WTC11 (cell line): Measurements from ENCODE around the gene CD164L2. TPM values are rescaled to one million over a fixed set of nuclear protein-coding genes. Genes with fewer than 3 reads are reported as not detected.

Experiments
- ATAC-seq: fragments of 200-7000 bp; cut with Tn5 transposase; 2 replicates; pipeline ENCODE4 v1.10.0; 2021; ENCODE audit warnings: mild to moderate bottlenecking, moderate library complexity
- CTCF ChIA-PET: fragments of 300-600 bp; sonication (Branson Sonifier 250); formaldehyde crosslinking; loops from one replicate; lab custom pipeline; 2021; ENCODE audit warnings: antibody characterized with exemption; lab: Charles Lee
- POLR2A ChIA-PET: fragments of 350-600 bp; sonication (Branson Sonifier 250); formaldehyde crosslinking; loops from one replicate; lab custom pipeline; 2021; ENCODE audit warnings: antibody characterized with exemption; lab: Charles Lee
- DNase-seq: peaks from one replicate; pipeline ENCODE4 v3.0.0; 2021; ENCODE audit warnings: low spot score
- H3K27ac Mint-ChIP-seq: 2 replicates; pipeline ENCODE4 v1.8.0; 2021; ENCODE audit warnings: mixed read lengths
- H3K27me3 Mint-ChIP-seq: 2 replicates; pipeline ENCODE4 v1.8.0; 2021; ENCODE audit warnings: low read depth, mild to moderate bottlenecking, moderate library complexity, mixed read lengths
- H3K36me3 Mint-ChIP-seq: 2 replicates; pipeline ENCODE4 v1.8.0; 2021; ENCODE audit warnings: mixed read lengths
- H3K4me1 Mint-ChIP-seq: 2 replicates; pipeline ENCODE4 v1.8.0; 2022; ENCODE audit warnings: mixed read lengths
- H3K4me3 Mint-ChIP-seq: 2 replicates; pipeline ENCODE4 v1.8.0; 2021; ENCODE audit warnings: mild to moderate bottlenecking, moderate library complexity, mixed read lengths
- H3K9me3 Mint-ChIP-seq: 2 replicates; pipeline ENCODE4 v1.8.0; 2021; ENCODE audit warnings: mixed read lengths
- ATF1 ChIP-seq: sonication (generic); formaldehyde crosslinking; IDR thresholded peaks from 2 replicates; pipeline ENCODE4 v1.8.1; 2023; ENCODE audit warnings: mild to moderate bottlenecking, moderate library complexity, missing genetic modification reagents
- ATF3 ChIP-seq: sonication (generic); formaldehyde crosslinking; conservative IDR thresholded peaks from 2 replicates; pipeline ENCODE4 v1.8.1; 2022; ENCODE audit warnings: mild to moderate bottlenecking, missing genetic modification reagents
- CBFB ChIP-seq: sonication (generic); formaldehyde crosslinking; IDR thresholded peaks from 2 replicates; pipeline ENCODE4 v1.8.1; 2022; ENCODE audit warnings: mild to moderate bottlenecking, low read depth, missing genetic modification reagents
- CTCF ChIP-seq: fragments of 200-600 bp; IDR thresholded peaks from 2 replicates; pipeline ENCODE4 v1.8.0; 2022; ENCODE audit warnings: antibody characterized with exemption
- ERG ChIP-seq: fragments of 250-450 bp; sonication (Bioruptor Pico); IDR thresholded peaks from 2 replicates; pipeline ENCODE4 v1.8.0; 2021; ENCODE audit warnings: mild to moderate bottlenecking
- ESRRA ChIP-seq: sonication (generic); formaldehyde crosslinking; IDR thresholded peaks from 2 replicates; pipeline ENCODE4 v1.8.1; 2022; ENCODE audit warnings: mild to moderate bottlenecking, missing genetic modification reagents, borderline replicate concordance
- GRHL2 ChIP-seq: fragments of 250-450 bp; sonication (Bioruptor Pico); IDR thresholded peaks from 2 replicates; pipeline ENCODE4 v1.8.0; 2022; ENCODE audit warnings: mild to moderate bottlenecking, moderate library complexity; ENCODE audit not compliant: insufficient replicate concordance, severe bottlenecking
- JAZF1 ChIP-seq: fragments of 250-450 bp; sonication (Bioruptor Pico); IDR thresholded peaks from 2 replicates; pipeline ENCODE4 v1.9.0; 2021; ENCODE audit warnings: moderate library complexity, mild to moderate bottlenecking, inconsistent platforms
- JUN ChIP-seq: sonication (generic); formaldehyde crosslinking; IDR thresholded peaks from 2 replicates; pipeline ENCODE4 v1.8.0; 2023; ENCODE audit warnings: mild to moderate bottlenecking, missing genetic modification reagents
- MAX ChIP-seq: sonication (generic); formaldehyde crosslinking; IDR thresholded peaks from 2 replicates; pipeline ENCODE4 v1.8.0; 2022; ENCODE audit warnings: mild to moderate bottlenecking, missing genetic modification reagents
- NFATC4 ChIP-seq: fragments of 250-450 bp; sonication (Bioruptor Pico); IDR thresholded peaks from 2 replicates; pipeline ENCODE4 v1.9.0; 2021; ENCODE audit warnings: mild to moderate bottlenecking
- NFYB ChIP-seq: sonication (generic); formaldehyde crosslinking; conservative IDR thresholded peaks from 2 replicates; pipeline ENCODE4 v1.8.0; 2022; ENCODE audit warnings: low read depth, missing genetic modification reagents
- NR3C1 ChIP-seq: sonication (generic); formaldehyde crosslinking; conservative IDR thresholded peaks from 2 replicates; pipeline ENCODE4 v1.8.1; 2023; ENCODE audit warnings: low read depth, mild to moderate bottlenecking, missing genetic modification reagents
- OVOL2 ChIP-seq: fragments of 250-450 bp; sonication (Bioruptor Pico); IDR thresholded peaks from 2 replicates; pipeline ENCODE4 v1.9.0; 2021; ENCODE audit warnings: mild to moderate bottlenecking, borderline replicate concordance
- TCF7 ChIP-seq: sonication (generic); formaldehyde crosslinking; IDR thresholded peaks from 2 replicates; pipeline ENCODE4 v1.8.0; 2022; ENCODE audit warnings: mild to moderate bottlenecking, low read depth, missing genetic modification reagents, moderate library complexity
- TEAD4 ChIP-seq: sonication (generic); formaldehyde crosslinking; IDR thresholded peaks from 2 replicates; pipeline ENCODE4 v1.8.0; 2022; ENCODE audit warnings: mild to moderate bottlenecking, missing genetic modification reagents
- ZBTB21 ChIP-seq: sonication (generic); formaldehyde crosslinking; IDR thresholded peaks from 2 replicates; pipeline ENCODE4 v1.8.1; 2023; ENCODE audit warnings: mild to moderate bottlenecking, missing genetic modification reagents, borderline replicate concordance
- ZBTB43 ChIP-seq: sonication (generic); formaldehyde crosslinking; IDR thresholded peaks from 2 replicates; pipeline ENCODE4 v1.8.1; 2023; ENCODE audit warnings: mild to moderate bottlenecking, missing genetic modification reagents
- ZNF121 ChIP-seq: sonication (generic); formaldehyde crosslinking; IDR thresholded peaks from 2 replicates; pipeline ENCODE4 v1.8.0; 2023; ENCODE audit warnings: missing genetic modification reagents
- ZNF138 ChIP-seq: sonication (generic); formaldehyde crosslinking; conservative IDR thresholded peaks from 2 replicates; pipeline ENCODE4 v1.8.1; 2022; ENCODE audit warnings: mild to moderate bottlenecking, moderate library complexity, missing genetic modification reagents
- ZNF219 ChIP-seq: sonication (generic); formaldehyde crosslinking; IDR thresholded peaks from 2 replicates; pipeline ENCODE4 v1.8.0; 2023; ENCODE audit warnings: missing genetic modification reagents, mild to moderate bottlenecking, borderline replicate concordance
- ZNF281 ChIP-seq: sonication (generic); formaldehyde crosslinking; IDR thresholded peaks from 2 replicates; pipeline ENCODE4 v1.8.0; 2023; ENCODE audit warnings: mild to moderate bottlenecking, missing genetic modification reagents
- total RNA-seq: library from RNA; stranded (reverse); gene quantifications from 3 replicates; pipeline ENCODE4 v1.2.3, GENCODE V29; 2021

The CD164L2 gene
- total RNA-seq, 1 experiment from 2014 or later, result 5.5 TPM

GRCh38 chr1:27353629-27354028, 29.5 kb downstream of the CD164L2 start (continued):
- no peak for TF ChIP-seq NFYB
- TF ChIP-seq CTCF, result no peak
- no peak for TF ChIP-seq MAX (CRISPR knock-in tag)
- no peak for TF ChIP-seq ESRRA (CRISPR knock-in tag)
- no peak for TF ChIP-seq CBFB (CRISPR knock-in tag)
- no peak for TF ChIP-seq JUN
- TF ChIP-seq GRHL2, result no peak
- TF ChIP-seq ZBTB21 (CRISPR knock-in tag), result no peak

GRCh38 chr1:27353166-27353565, 30.0 kb downstream of the CD164L2 start:
- Mint-ChIP-seq H3K27me3 (peaks cover 20% of the 10 kb centered on the region), H3K27ac (no peak overlapping the region), H3K36me3 (no peaks in the 10 kb centered on the region), H3K4me3 (no peak overlapping the region), H3K9me3 (no peaks in the 10 kb centered on the region), H3K4me1 (peaks cover 23% of the 10 kb centered on the region)
- DNase-seq (no peak), ATAC-seq (no peak)
- ChIA-PET POLR2A (interaction anchor here (1.1 kb wide), 1 partner anchor 53 kb away, joined by 3 read pairs; no protein-coding TSS in a partner anchor), CTCF (interaction anchor here (0.7 to 11.0 kb wide), 5 partner anchors 16 to 54 kb away, joined by 3 to 258 read pairs (median 11); partner anchors contain the start of genes CD164L2 and MAP3K6)
- no peak for TF ChIP-seq ATF3 (CRISPR knock-in tag)
- TF ChIP-seq JAZF1 (CRISPR knock-in tag), result no peak
- no peak for TF ChIP-seq ERG (CRISPR knock-in tag)
- no peak for TF ChIP-seq OVOL2
- TF ChIP-seq NR3C1 (CRISPR knock-in tag), result no peak
- no peak for TF ChIP-seq ZNF281 (CRISPR knock-in tag)
- no peak for TF ChIP-seq ZNF219 (CRISPR knock-in tag)
- no peak for TF ChIP-seq TEAD4 (CRISPR knock-in tag)
- TF ChIP-seq JUN, result no peak
- no peak for TF ChIP-seq ATF1 (CRISPR knock-in tag)
- no peak for TF ChIP-seq TCF7 (CRISPR knock-in tag)
- TF ChIP-seq ZNF138 (CRISPR knock-in tag), result no peak
- no peak for TF ChIP-seq NFATC4 (CRISPR knock-in tag)
- TF ChIP-seq ZNF121, result no peak
- TF ChIP-seq ZBTB43 (CRISPR knock-in tag), result no peak
- no peak for TF ChIP-seq CTCF
- no peak for TF ChIP-seq CBFB (CRISPR knock-in tag)
